Measurements from ENCODE around the gene KBTBD7.
A peak's percentile ranks its signal among the peaks of the same experiment; 100 is the strongest.
"Not testable (repeated sequence)": the region's sequence is repeated elsewhere in the genome, so short reads cannot be mapped to it uniquely, and the experiment has no call there.

Gene KBTBD7

GRCh38 chr13:41199079-41199478 lies 4.7 kb upstream of the KBTBD7 start:
- DNase-seq (ENCODE audit: low spot score): no peak

GRCh38 chr13:41196620-41197019 lies 2.3 kb upstream of the KBTBD7 start:
- no peak for DNase-seq (ENCODE audit: low spot score)

GRCh38 chr13:41196011-41196410 lies 1.6 kb upstream of the KBTBD7 start:
- no peak for DNase-seq (ENCODE audit: low spot score)

- no peak for DNase-seq (ENCODE audit: low spot score)
Observed at GRCh38 chr13:41193469-41193868, 900 bp downstream of the KBTBD7 start.

GRCh38 chr13:41188584-41188983 lies 5.8 kb downstream of the KBTBD7 start:
- no peak for DNase-seq (ENCODE audit: low spot score)

GRCh38 chr13:41186481-41186880 lies 7.9 kb downstream of the KBTBD7 start:
- no peak for DNase-seq (ENCODE audit: low spot score)

GRCh38 chr13:41182231-41182630 lies 12.1 kb downstream of the KBTBD7 start:
- no peak for DNase-seq (ENCODE audit: low spot score)

GRCh38 chr13:41179593-41180250 lies 14.6 kb downstream of the KBTBD7 start:
- DNase-seq (ENCODE audit: low spot score): peak; percentile 3

- no peak for DNase-seq (ENCODE audit: low spot score)
Observed at GRCh38 chr13:41178040-41178439, 16.3 kb downstream of the KBTBD7 start.

GRCh38 chr13:41177616-41178015 lies 16.8 kb downstream of the KBTBD7 start:
- no peak for DNase-seq (ENCODE audit: low spot score)

- not testable (repeated sequence) for DNase-seq (ENCODE audit: low spot score)
Observed at GRCh38 chr13:41175576-41175975, 18.8 kb downstream of the KBTBD7 start.

- no peak for DNase-seq (ENCODE audit: low spot score)
Observed at GRCh38 chr13:41162151-41162550, 32.2 kb downstream of the KBTBD7 start.

- no peak for DNase-seq (ENCODE audit: low spot score)
Observed at GRCh38 chr13:41159174-41159573, 35.2 kb downstream of the KBTBD7 start.

- no peak for DNase-seq (ENCODE audit: low spot score)
Observed at GRCh38 chr13:41157048-41157717, 37.2 kb downstream of the KBTBD7 start.

- DNase-seq (ENCODE audit: low spot score): no peak
Observed at GRCh38 chr13:41156620-41157019, 37.7 kb downstream of the KBTBD7 start.

- DNase-seq (ENCODE audit: low spot score): no peak
Observed at GRCh38 chr13:41154042-41154441, 40.3 kb downstream of the KBTBD7 start.

GRCh38 chr13:41152005-41152404 lies 42.4 kb downstream of the KBTBD7 start:
- DNase-seq (ENCODE audit: low spot score): no peak

GRCh38 chr13:41150058-41150457 lies 44.3 kb downstream of the KBTBD7 start:
- DNase-seq (ENCODE audit: low spot score): no peak

GRCh38 chr13:41148419-41149283 lies 45.7 kb downstream of the KBTBD7 start:
- DNase-seq (ENCODE audit: low spot score): no peak

GRCh38 chr13:41145136-41145908 lies 49.0 kb downstream of the KBTBD7 start:
- DNase-seq (ENCODE audit: low spot score): no peak

GRCh38 chr13:41144576-41144975 lies 49.8 kb downstream of the KBTBD7 start:
- no peak for DNase-seq (ENCODE audit: low spot score)
